Gastrocnemius medialis (tissue), 4 donors: Measurements from ENCODE around the gene CERS6. TPM values are rescaled to one million over a fixed set of nuclear protein-coding genes. Genes with fewer than 3 reads are reported as not detected.

Source experiments
- ATAC-seq, 2 donors: fragments of 150-250 bp; one replicate each; pipeline ENCODE4 v1.9.1; 2016
- DNase-seq, 2 donors: peaks; one replicate each; pipeline ENCODE4 v3.0.0-alpha.2; 2019
- H3K27ac ChIP-seq, 4 donors: fragments of 200-600 bp; sonication (generic); 1 replicate in 1 of 4; 2 replicates in 3 of 4; pipeline ENCODE4 v1.5.1; 2016 to 2018; ENCODE audit warnings: mild to moderate bottlenecking in 2 of 4, moderate library complexity in 1 of 4
- H3K27me3 ChIP-seq, 3 donors: fragments of 200-600 bp; sonication (generic) in 2 of 3; 1 replicate in 1 of 3; 2 replicates in 2 of 3; pipeline versions ENCODE4 v1.5.1 to v1.6.0; 2016 to 2019; ENCODE audit warnings: mild to moderate bottlenecking in 1 of 3, moderate library complexity in 1 of 3
- H3K36me3 ChIP-seq, 2 donors: fragments of 200-600 bp; sonication (generic) in 1 of 2; one replicate each; pipeline ENCODE4 v1.5.1; 2017 to 2018
- H3K4me1 ChIP-seq, 2 donors: fragments of 200-600 bp; sonication (generic) in 1 of 2; one replicate each; pipeline ENCODE4 v1.5.1; 2016 to 2017; ENCODE audit warnings: mild to moderate bottlenecking in 2 of 2
- H3K4me3 ChIP-seq, 4 donors: fragments of 200-600 bp; sonication (generic) in 3 of 4; 1 replicate in 1 of 4; 2 replicates in 3 of 4; pipeline ENCODE4 v1.5.1; 2016 to 2019; ENCODE audit warnings: mild to moderate bottlenecking in 2 of 4
- H3K9me3 ChIP-seq, 3 donors: fragments of 200-600 bp; sonication (generic) in 2 of 3; 1 replicate in 1 of 3; 2 replicates in 2 of 3; pipeline ENCODE4 v1.5.1; 2016 to 2019
- POLR2A ChIP-seq, 2 donors: fragments of 450-650 bp; IDR thresholded peaks; one replicate each; pipeline ENCODE4 v1.6.1; 2017; ENCODE audit warnings: antibody characterized with exemption in 2 of 2, mild to moderate bottlenecking in 2 of 2, moderate library complexity in 2 of 2
- in situ Hi-C, 4 donors: fragments of 200-750 bp; cut with MboI; loops; one replicate each; pipeline versions ENCODE4 v1.15.0 to v1.8.0; 2017; ENCODE audit warnings: low sequenced_read_pairs in 4 of 4
- intact Hi-C: fragments of 100-400 bp; cut with DNase I; formaldehyde crosslinking; loops from one replicate; pipeline ENCODE4 v1.15.1; 2023; ENCODE audit warnings: low total_unique reads
- total RNA-seq, 4 donors: library from RNA; depleted of rRNA; stranded (reverse); fragments of >200 nt; gene quantifications; one replicate each; pipeline versions ENCODE4 v1.1.0 to v1.2.3, GENCODE V29; 2016
- TF ChIP-seq, protein P1 (sequence below), 5 experiments: fragments of 450-650 bp in 3 of 5; fragments of 200-600 bp in 2 of 5; sonication (generic) in 2 of 5; IDR thresholded peaks in 4 of 5; conservative IDR thresholded peaks in 1 of 5; 1 replicate in 4 of 5; 2 replicates in 1 of 5; pipeline ENCODE4 v1.5.1; 2016 to 2019; ENCODE audit warnings: antibody characterized with exemption in 5 of 5, mild to moderate bottlenecking in 3 of 5, moderate library complexity in 3 of 5

Gene CERS6
- total RNA-seq, 4 donors from 2014 or later: 11.9 to 18.0 (median 14.7) TPM

DNA sequence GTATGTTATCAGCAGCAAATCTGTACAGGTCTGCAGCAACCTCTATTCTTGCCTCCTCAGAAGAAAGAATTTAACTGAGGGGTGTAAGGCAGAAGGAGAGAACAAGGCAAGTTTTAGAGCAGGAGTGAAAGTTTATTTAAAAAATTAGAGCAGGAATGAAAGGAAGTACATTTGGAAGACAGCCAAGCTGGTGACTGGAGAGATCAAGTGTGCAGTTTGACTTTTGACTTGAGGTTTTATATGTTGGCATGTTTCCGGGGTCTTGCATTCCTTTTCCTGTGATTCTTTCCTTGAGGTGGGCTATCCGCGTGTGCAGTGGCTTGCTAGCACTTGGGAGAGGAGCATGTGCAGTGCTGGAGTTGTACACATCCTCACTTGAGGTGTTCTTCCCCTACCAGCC, 16.5 kb upstream of the CERS6 start:
- Histone ChIP-seq H3K27me3 (no peaks in the 10 kb centered on the region), H3K27ac (no peak overlapping the region), H3K4me1 (no peaks in the 10 kb centered on the region), H3K4me3 (no peak overlapping the region), H3K9me3 (no peaks in the 10 kb centered on the region), H3K36me3 (no peaks in the 10 kb centered on the region)
- no peak for TF ChIP-seq POLR2A (IDR thresholded peaks at IDR 0.05)
- TF ChIP-seq, protein P1, sequence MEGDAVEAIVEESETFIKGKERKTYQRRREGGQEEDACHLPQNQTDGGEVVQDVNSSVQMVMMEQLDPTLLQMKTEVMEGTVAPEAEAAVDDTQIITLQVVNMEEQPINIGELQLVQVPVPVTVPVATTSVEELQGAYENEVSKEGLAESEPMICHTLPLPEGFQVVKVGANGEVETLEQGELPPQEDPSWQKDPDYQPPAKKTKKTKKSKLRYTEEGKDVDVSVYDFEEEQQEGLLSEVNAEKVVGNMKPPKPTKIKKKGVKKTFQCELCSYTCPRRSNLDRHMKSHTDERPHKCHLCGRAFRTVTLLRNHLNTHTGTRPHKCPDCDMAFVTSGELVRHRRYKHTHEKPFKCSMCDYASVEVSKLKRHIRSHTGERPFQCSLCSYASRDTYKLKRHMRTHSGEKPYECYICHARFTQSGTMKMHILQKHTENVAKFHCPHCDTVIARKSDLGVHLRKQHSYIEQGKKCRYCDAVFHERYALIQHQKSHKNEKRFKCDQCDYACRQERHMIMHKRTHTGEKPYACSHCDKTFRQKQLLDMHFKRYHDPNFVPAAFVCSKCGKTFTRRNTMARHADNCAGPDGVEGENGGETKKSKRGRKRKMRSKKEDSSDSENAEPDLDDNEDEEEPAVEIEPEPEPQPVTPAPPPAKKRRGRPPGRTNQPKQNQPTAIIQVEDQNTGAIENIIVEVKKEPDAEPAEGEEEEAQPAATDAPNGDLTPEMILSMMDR (IDR thresholded peaks at IDR 0.05 in 4 of 5, conservative IDR thresholded peaks at IDR 0.05 in 1 of 5): no peak
- intact Hi-C loops (no loop called here), in situ Hi-C loops (no loop called here)
- DNase-seq: no peak
- no peak for ATAC-seq

DNA sequence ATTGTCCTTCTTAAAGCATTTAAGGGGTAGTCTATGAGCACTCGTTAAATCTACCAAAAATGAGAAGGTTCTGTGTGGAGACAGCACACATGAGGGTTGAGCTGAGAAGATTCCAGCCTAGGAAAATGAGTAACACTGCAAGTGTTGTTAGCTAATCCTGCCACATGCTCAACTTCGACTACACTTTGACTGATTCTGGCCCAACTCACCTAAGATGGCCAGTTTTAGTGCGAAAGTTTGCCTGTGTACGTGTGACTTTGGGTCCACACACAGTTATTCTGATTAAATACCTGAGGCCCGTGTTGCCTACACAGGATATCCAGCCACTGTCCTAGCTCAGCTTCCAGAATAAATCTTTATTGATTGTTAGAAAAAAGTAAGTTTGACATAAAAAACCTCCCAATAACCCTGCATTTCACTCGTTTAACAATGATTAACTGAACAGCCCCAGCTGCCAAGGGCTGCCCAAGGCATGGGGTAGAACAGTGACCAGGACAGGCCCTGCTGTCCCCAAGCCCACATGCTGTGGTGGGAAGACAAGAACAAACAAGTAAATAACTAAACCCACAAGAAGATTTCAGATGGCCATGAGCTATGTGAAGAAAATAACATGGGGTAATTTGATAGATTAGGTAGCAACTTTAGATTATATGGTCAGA, 14.7 kb upstream of the CERS6 start:
- H3K9me3 ChIP-seq: no peaks in the 10 kb centered on the region
- H3K27me3 ChIP-seq: no peaks in the 10 kb centered on the region
- no peak overlapping the region for H3K4me3 ChIP-seq
- H3K4me1 ChIP-seq: no peaks in the 10 kb centered on the region
- H3K36me3 ChIP-seq: no peaks in the 10 kb centered on the region
- no peak for TF ChIP-seq POLR2A (IDR thresholded peaks at IDR 0.05)
- TF ChIP-seq, protein P1 (IDR thresholded peaks at IDR 0.05 in 4 of 5, conservative IDR thresholded peaks at IDR 0.05 in 1 of 5): no peak
- ATAC-seq (no peak), DNase-seq (no peak)
- in situ Hi-C loops (no loop called here), intact Hi-C loops (no loop called here)
- no peak overlapping the region for H3K27ac ChIP-seq

DNA sequence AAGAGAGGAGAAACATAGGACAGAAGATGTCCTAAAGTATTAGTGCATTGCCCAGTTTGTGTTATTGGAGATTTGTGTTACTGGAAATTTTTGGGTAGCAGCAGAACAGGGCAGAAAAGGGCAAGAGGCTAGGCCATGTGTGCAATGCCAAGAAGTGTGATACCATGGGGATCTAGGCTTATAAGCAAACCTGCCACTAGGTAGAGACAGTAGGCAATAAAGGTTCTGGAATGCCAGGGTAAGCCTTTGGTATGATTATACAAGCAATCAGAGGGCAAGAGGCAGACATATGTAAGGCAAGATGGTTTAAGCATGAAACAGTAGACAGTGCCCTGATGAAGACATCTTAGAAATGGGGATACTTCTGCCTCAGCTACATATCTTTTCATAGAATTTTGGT, 12.3 kb upstream of the CERS6 start:
- H3K4me3 ChIP-seq: no peak overlapping the region
- H3K27me3 ChIP-seq: no peaks in the 10 kb centered on the region
- no peaks in the 10 kb centered on the region for H3K36me3 ChIP-seq
- in situ Hi-C loops (no loop called here), intact Hi-C loops (no loop called here)
- H3K9me3 ChIP-seq: no peaks in the 10 kb centered on the region
- H3K4me1 ChIP-seq: no peaks in the 10 kb centered on the region
- H3K27ac ChIP-seq: no peak overlapping the region
- no peak for TF ChIP-seq POLR2A (IDR thresholded peaks at IDR 0.05)
- TF ChIP-seq, protein P1 (IDR thresholded peaks at IDR 0.05 in 4 of 5, conservative IDR thresholded peaks at IDR 0.05 in 1 of 5): no peak
- no peak for DNase-seq
- ATAC-seq: no peak

DNA sequence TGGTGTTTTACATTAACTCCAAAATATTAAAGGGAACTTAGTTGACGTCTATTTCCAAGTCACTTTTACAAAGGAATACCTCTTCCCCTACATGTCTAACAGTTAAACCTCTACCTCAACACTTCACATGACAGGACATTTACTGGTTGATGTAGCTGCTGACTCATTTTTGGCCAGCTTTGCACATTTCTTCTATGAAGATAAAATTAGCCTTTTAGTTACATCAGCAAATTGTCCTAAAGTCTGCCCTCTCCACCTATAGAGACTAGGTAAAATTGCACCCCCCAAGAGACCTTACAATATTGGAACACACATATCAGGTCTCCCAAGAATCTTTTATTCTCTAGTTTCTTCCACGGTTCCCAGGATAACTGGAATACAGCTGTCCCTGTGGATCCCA, 10.1 kb upstream of the CERS6 start:
- TF ChIP-seq, protein P1 (IDR thresholded peaks at IDR 0.05 in 4 of 5, conservative IDR thresholded peaks at IDR 0.05 in 1 of 5): no peak
- TF ChIP-seq POLR2A (IDR thresholded peaks at IDR 0.05): no peak
- in situ Hi-C loops (no loop called here), intact Hi-C loops (no loop called here)
- ATAC-seq (no peak), DNase-seq (no peak)
- Histone ChIP-seq H3K4me1 (no peaks in the 10 kb centered on the region), H3K9me3 (no peaks in the 10 kb centered on the region), H3K36me3 (no peaks in the 10 kb centered on the region), H3K27ac (no peak overlapping the region), H3K4me3 (no peak overlapping the region), H3K27me3 (no peaks in the 10 kb centered on the region)

DNA sequence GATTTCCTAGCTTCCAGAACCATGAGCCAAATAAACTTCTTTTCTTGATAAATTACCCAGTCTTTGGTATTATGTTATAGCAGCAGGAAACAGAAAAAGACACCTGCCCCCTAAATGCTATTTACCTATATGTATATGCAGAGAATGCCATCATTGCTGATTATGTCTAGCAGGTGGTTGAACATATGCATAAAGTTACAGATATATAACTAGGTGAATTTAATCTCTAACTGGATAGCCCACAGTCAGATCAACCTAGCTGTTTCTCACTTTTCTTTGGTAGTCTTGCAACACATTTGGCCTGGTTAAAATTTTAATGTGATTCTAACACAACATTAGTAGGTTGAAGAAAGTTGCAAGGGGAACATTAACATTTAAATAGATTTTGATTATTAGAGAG, 7.1 kb upstream of the CERS6 start:
- H3K27ac ChIP-seq: no peak overlapping the region
- H3K4me1 ChIP-seq: no peaks in the 10 kb centered on the region
- H3K9me3 ChIP-seq: no peaks in the 10 kb centered on the region
- H3K4me3 ChIP-seq: no peak overlapping the region
- H3K27me3 ChIP-seq: no peaks in the 10 kb centered on the region
- in situ Hi-C loops (no loop called here), intact Hi-C loops (no loop called here)
- H3K36me3 ChIP-seq: no peaks in the 10 kb centered on the region
- DNase-seq (no peak), ATAC-seq (no peak)
- no peak for TF ChIP-seq POLR2A (IDR thresholded peaks at IDR 0.05)
- TF ChIP-seq, protein P1 (IDR thresholded peaks at IDR 0.05 in 4 of 5, conservative IDR thresholded peaks at IDR 0.05 in 1 of 5): no peak
